Trophoblast cell (in vitro differentiated cells and primary cell): Measurements from ENCODE around the gene RGSL1.
A peak's percentile ranks its signal among the peaks of the same experiment; 100 is the strongest.
"Not testable (repeated sequence)": the region's sequence is repeated elsewhere in the genome, so short reads cannot be mapped to it uniquely, and the experiment has no call there.

Experiments
- DNase-seq, 2 donors: peaks; one replicate each; pipeline ENCODE4 v3.0.0-alpha.2; 2016
- H2AFZ ChIP-seq: 2 replicates; pipeline ENCODE4 v1.6.1; 2013; ENCODE audit warnings: low read length, moderate library complexity, mild to moderate bottlenecking; ENCODE audit not compliant: insufficient read depth, poor library complexity
- H2AK5ac ChIP-seq: 2 replicates; pipeline ENCODE4 v1.6.1; 2013; ENCODE audit warnings: mild to moderate bottlenecking, low read length
- H2BK120ac ChIP-seq: 2 replicates; pipeline ENCODE4 v1.6.1; 2013; ENCODE audit warnings: low read length, mild to moderate bottlenecking, moderate library complexity; ENCODE audit not compliant: insufficient read depth, poor library complexity
- H2BK12ac ChIP-seq: 2 replicates; pipeline ENCODE4 v1.6.1; 2013; ENCODE audit warnings: mild to moderate bottlenecking, low read length, moderate library complexity
- H2BK5ac ChIP-seq: 2 replicates; pipeline ENCODE4 v1.6.1; 2013; ENCODE audit warnings: low read length, low read depth, moderate library complexity, mild to moderate bottlenecking; ENCODE audit not compliant: poor library complexity
- H3K14ac ChIP-seq: 2 replicates; pipeline ENCODE4 v1.6.1; 2013; ENCODE audit warnings: mild to moderate bottlenecking, low read length
- H3K18ac ChIP-seq: 2 replicates; pipeline ENCODE4 v1.6.1; 2013; ENCODE audit warnings: mild to moderate bottlenecking, low read length
- H3K23ac ChIP-seq: 2 replicates; pipeline ENCODE4 v1.6.1; 2013; ENCODE audit warnings: low read length
- H3K27ac ChIP-seq: 2 replicates; pipeline ENCODE4 v1.5.1; 2013; ENCODE audit warnings: low read depth, mild to moderate bottlenecking, inconsistent platforms, low read length, moderate library complexity
- H3K27me3 ChIP-seq: 2 replicates; pipeline ENCODE4 v1.6.1; 2013; ENCODE audit warnings: inconsistent platforms, mild to moderate bottlenecking, low read length, moderate library complexity; ENCODE audit not compliant: insufficient read depth
- H3K36me3 ChIP-seq, 2 experiments: 1 replicate in 1 of 2; 2 replicates in 1 of 2; pipeline ENCODE4 v1.6.1; 2013; ENCODE audit warnings: low read length in 2 of 2, mild to moderate bottlenecking in 2 of 2, moderate library complexity in 1 of 2; ENCODE audit not compliant: insufficient read depth in 2 of 2, control insufficient read depth in 1 of 2
- H3K4ac ChIP-seq: 2 replicates; pipeline ENCODE4 v1.6.1; 2013; ENCODE audit warnings: low read depth, mild to moderate bottlenecking, low read length, moderate library complexity
- H3K4me1 ChIP-seq, 2 experiments: 1 replicate in 1 of 2; 2 replicates in 1 of 2; pipeline ENCODE4 v1.6.1; 2013; ENCODE audit warnings: low read length in 2 of 2, mild to moderate bottlenecking in 2 of 2, moderate library complexity in 1 of 2; ENCODE audit not compliant: insufficient read depth in 2 of 2, control insufficient read depth in 1 of 2
- H3K4me2 ChIP-seq: 2 replicates; pipeline ENCODE4 v1.6.1; 2013; ENCODE audit warnings: inconsistent platforms, mild to moderate bottlenecking, low read length, moderate library complexity
- H3K4me3 ChIP-seq: 2 replicates; pipeline ENCODE4 v1.5.1; 2013; ENCODE audit warnings: mild to moderate bottlenecking, low read depth, low read length, inconsistent platforms
- H3K79me1 ChIP-seq: one replicate; pipeline ENCODE4 v1.6.1; 2013; ENCODE audit warnings: low read length
- H3K79me2 ChIP-seq: 2 replicates; pipeline ENCODE4 v1.6.1; 2013; ENCODE audit warnings: low read length, mild to moderate bottlenecking; ENCODE audit not compliant: control insufficient read depth, insufficient read depth, poor library complexity
- H3K9ac ChIP-seq: 2 replicates; pipeline ENCODE4 v1.6.1; 2013; ENCODE audit warnings: mild to moderate bottlenecking, low read length
- H3K9me3 ChIP-seq: 2 replicates; pipeline ENCODE4 v1.6.1; 2013; ENCODE audit warnings: low read depth, mild to moderate bottlenecking, control low read depth, inconsistent platforms, low read length; ENCODE audit not compliant: insufficient read depth
- H4K12ac ChIP-seq: 2 replicates; pipeline ENCODE4 v1.6.1; 2013; ENCODE audit warnings: low read depth, mild to moderate bottlenecking, low read length, moderate library complexity
- H4K8ac ChIP-seq: 2 replicates; pipeline ENCODE4 v1.6.1; 2013; ENCODE audit warnings: low read depth, mild to moderate bottlenecking, low read length, moderate library complexity
- H4K91ac ChIP-seq: one replicate; pipeline ENCODE4 v1.6.1; 2013; ENCODE audit warnings: low read depth, mild to moderate bottlenecking, low read length, moderate library complexity
- WGBS: extraction: QIAGEN DNeasy Blood & Tissue Kit; methylation state at CpG from one replicate; pipeline ENCODE4 v1.1.7; 2013; ENCODE audit warnings: missing lambda C conversion rate; ENCODE audit not compliant: insufficient read length, insufficient coverage; ENCODE audit errors: extremely low coverage; 5-methylcytosine and 5-hydroxymethylcytosine counted together

Gene RGSL1

DNA sequence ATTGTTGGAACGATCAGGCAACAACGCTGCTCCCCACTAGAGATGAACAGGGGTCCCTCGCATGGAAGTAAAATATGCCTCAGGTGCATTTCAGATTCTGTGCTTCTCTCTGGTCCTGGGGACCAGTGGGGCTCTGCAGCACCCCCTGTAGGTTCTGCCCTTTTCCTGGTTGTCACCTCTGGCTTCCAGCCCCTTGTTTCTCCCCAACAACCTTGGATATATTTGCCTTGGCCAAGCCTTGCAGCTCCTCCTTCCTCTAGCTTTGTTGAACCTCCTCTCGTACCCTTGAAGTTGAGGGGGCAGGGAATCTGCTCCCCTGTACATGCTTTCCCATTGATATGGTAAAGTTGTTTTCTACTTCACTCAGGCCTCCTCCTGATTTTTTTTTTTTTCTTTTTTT is 5.4 kb upstream of the RGSL1 start:
- no peak overlapping the region for H2AK5ac ChIP-seq
- no peak for DNase-seq
- H4K91ac ChIP-seq: no peak overlapping the region
- no peak overlapping the region for H2AFZ ChIP-seq
- H4K8ac ChIP-seq: no peak overlapping the region
- no peak overlapping the region for H2BK120ac ChIP-seq
- no peaks in the 10 kb centered on the region for H3K4me1 ChIP-seq
- no peaks in the 10 kb centered on the region for H3K79me1 ChIP-seq
- H3K4me2 ChIP-seq: no peak overlapping the region
- H3K4me3 ChIP-seq: no peak overlapping the region
- H2BK12ac ChIP-seq: no peak overlapping the region
- H3K23ac ChIP-seq: no peak overlapping the region
- WGBS: no CpG with 5 or more reads among the region's 4 CpGs
- H3K36me3 ChIP-seq: no peaks in the 10 kb centered on the region
- H3K27ac ChIP-seq: no peak overlapping the region
- no peak overlapping the region for H3K4ac ChIP-seq
- no peaks in the 10 kb centered on the region for H3K27me3 ChIP-seq
- H2BK5ac ChIP-seq: no peak overlapping the region
- H3K9me3 ChIP-seq: no peaks in the 10 kb centered on the region
- H4K12ac ChIP-seq: no peak overlapping the region
- no peak overlapping the region for H3K9ac ChIP-seq
- no peak overlapping the region for H3K14ac ChIP-seq
- H3K18ac ChIP-seq: no peak overlapping the region
- no peaks in the 10 kb centered on the region for H3K79me2 ChIP-seq

DNA sequence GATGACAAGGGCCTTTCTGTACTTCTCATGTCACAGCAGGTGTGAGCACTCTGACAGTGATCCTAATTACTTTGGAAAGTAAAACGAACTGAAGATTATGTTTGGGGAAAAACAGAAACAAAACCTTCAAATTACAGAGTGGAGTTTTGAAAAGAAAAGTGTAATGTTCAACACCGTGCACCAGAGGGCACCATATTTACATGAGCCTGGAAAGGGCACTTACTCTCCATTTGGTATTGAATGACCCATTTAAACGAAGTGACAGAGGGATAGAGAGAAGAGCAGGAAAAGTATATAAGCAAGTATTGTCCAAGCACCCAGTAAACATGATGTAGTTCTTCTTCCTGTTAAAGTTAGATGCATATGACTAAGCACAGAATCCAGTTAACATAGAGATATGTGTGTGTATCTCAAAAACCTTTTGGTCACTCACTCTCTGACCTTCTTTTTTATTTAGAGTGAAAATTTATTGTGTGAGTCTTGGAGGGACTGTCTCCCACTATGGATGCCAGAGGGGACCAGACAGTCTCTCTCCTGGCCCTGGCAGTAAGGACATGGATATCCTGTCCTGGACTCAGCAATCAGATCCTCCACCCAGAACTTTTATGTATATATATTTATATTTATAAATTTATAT is 3.8 kb upstream of the RGSL1 start:
- no CpG with 5 or more reads among the region's 3 CpGs for WGBS
- Histone ChIP-seq H3K79me2 (no peaks in the 10 kb centered on the region), H2BK120ac (no peak overlapping the region), H2AK5ac (no peak overlapping the region), H3K36me3 (no peaks in the 10 kb centered on the region), H3K4me3 (no peak overlapping the region), H3K9ac (no peak overlapping the region), H3K14ac (no peak overlapping the region), H2BK5ac (no peak overlapping the region), H3K9me3 (no peaks in the 10 kb centered on the region), H4K12ac (no peak overlapping the region), H3K23ac (no peak overlapping the region), H2AFZ (no peak overlapping the region), H3K27ac (no peak overlapping the region), H3K27me3 (no peaks in the 10 kb centered on the region), H4K8ac (no peak overlapping the region), H2BK12ac (no peak overlapping the region), H3K18ac (no peak overlapping the region), H3K4ac (no peak overlapping the region), H3K79me1 (no peaks in the 10 kb centered on the region), H3K4me2 (no peak overlapping the region), H4K91ac (no peak overlapping the region), H3K4me1 (no peaks in the 10 kb centered on the region)
- peak; percentile 27 to 83 for DNase-seq

DNA sequence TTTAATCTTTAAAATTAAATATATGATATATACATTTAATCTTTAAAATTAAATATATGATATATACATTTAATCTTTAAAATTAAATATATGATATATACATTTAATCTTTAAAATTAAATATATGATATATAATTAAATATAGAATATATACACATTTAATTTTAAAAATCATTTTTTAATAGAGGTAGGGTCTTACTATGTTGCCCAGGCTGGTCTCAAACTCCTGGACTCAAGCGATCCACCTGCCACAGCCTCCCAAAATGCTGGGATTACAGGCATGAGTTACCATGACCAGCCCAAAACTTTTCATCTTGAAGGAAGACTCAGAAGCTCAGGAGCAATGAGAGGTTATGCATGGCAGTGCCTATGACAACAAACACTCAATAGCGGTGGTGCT is 2.8 kb upstream of the RGSL1 start:
- no CpG with 5 or more reads among the region's 2 CpGs for WGBS
- H2AK5ac ChIP-seq, H2AFZ ChIP-seq, H3K9ac ChIP-seq, H2BK5ac ChIP-seq, H3K79me1 ChIP-seq, H3K79me2 ChIP-seq, H3K9me3 ChIP-seq, H4K12ac ChIP-seq, H3K23ac ChIP-seq, H4K91ac ChIP-seq, H3K14ac ChIP-seq, H3K18ac ChIP-seq, DNase-seq, H3K4me1 ChIP-seq, H3K36me3 ChIP-seq, H3K4ac ChIP-seq, H2BK12ac ChIP-seq, H3K27ac ChIP-seq, H4K8ac ChIP-seq, H3K4me2 ChIP-seq, H2BK120ac ChIP-seq, H3K27me3 ChIP-seq, H3K4me3 ChIP-seq: not testable (repeated sequence)

DNA sequence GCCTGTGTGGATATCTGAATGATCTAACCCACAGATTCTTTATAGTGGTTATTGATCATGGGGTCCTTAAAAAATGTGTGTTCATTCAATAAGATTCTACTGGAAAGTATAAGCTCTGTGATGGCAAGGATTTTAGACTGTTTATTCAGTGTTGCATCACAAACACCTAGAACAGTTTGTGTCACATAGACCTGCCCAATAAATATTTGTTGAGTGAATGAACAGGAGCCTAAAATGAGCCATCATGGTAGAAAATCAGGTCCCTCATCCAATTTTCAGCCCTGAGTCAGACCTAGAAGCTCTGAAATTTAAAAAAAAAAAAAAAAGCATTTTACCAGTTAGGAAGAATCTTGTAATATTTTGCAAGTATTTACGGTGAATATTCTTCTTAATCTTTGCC is 2.3 kb upstream of the RGSL1 start:
- Histone ChIP-seq H2BK120ac (no peak overlapping the region), H3K4me2 (no peak overlapping the region), H2BK5ac (no peak overlapping the region), H3K4me1 (no peaks in the 10 kb centered on the region), H3K9me3 (no peaks in the 10 kb centered on the region), H3K36me3 (no peaks in the 10 kb centered on the region), H2BK12ac (no peak overlapping the region), H4K12ac (no peak overlapping the region), H3K18ac (no peak overlapping the region), H3K4me3 (no peak overlapping the region), H3K27me3 (no peaks in the 10 kb centered on the region), H3K4ac (no peak overlapping the region), H3K23ac (no peak overlapping the region), H3K79me2 (no peaks in the 10 kb centered on the region), H2AFZ (no peak overlapping the region), H3K14ac (no peak overlapping the region), H4K8ac (no peak overlapping the region), H3K27ac (no peak overlapping the region), H4K91ac (no peak overlapping the region), H2AK5ac (no peak overlapping the region), H3K79me1 (no peaks in the 10 kb centered on the region), H3K9ac (no peak overlapping the region)
- WGBS: no CpG with 5 or more reads among the region's 1 CpG
- DNase-seq: peak; percentile 45 to 80
